Activated CD4-positive, alpha-beta T cell treated with anti-CD3 and anti-CD28 coated beads, Interleukin-10, Interleukin-2, amounts not matched to agents 100 ng/mL and 50 ng/mL, durations not matched to agents 16 hours and 8 hours (primary cell): ENCODE results near the gene DBF4B.
A peak's percentile ranks its signal among the peaks of the same experiment; 100 is the strongest.
"Not testable (repeated sequence)": the region's sequence is repeated elsewhere in the genome, so short reads cannot be mapped to it uniquely, and the experiment has no call there.

ENCODE experiments used
- DNase-seq: peaks from one replicate; pipeline ENCODE4 v3.0.0-alpha.2; 2020

The DBF4B gene, protein sequence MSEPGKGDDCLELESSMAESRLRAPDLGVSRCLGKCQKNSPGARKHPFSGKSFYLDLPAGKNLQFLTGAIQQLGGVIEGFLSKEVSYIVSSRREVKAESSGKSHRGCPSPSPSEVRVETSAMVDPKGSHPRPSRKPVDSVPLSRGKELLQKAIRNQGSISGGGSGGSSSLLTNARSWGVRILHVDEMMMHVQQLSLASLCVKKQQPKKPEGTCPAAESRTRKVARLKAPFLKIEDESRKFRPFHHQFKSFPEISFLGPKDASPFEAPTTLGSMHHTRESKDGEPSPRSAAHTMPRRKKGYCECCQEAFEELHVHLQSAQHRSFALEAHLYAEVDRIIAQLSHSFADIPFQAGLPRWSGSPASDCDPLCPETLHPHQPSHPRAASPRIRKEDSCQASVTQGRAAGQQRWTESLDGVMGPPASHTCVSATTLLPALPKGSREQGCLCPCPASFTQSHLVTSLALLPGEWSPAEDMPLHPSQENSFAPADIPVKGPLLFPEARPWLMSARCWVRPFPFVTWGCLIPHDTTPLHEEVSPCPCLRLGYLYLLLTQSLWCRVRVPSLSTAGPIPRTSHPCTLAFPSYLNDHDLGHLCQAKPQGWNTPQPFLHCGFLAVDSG

DNA sequence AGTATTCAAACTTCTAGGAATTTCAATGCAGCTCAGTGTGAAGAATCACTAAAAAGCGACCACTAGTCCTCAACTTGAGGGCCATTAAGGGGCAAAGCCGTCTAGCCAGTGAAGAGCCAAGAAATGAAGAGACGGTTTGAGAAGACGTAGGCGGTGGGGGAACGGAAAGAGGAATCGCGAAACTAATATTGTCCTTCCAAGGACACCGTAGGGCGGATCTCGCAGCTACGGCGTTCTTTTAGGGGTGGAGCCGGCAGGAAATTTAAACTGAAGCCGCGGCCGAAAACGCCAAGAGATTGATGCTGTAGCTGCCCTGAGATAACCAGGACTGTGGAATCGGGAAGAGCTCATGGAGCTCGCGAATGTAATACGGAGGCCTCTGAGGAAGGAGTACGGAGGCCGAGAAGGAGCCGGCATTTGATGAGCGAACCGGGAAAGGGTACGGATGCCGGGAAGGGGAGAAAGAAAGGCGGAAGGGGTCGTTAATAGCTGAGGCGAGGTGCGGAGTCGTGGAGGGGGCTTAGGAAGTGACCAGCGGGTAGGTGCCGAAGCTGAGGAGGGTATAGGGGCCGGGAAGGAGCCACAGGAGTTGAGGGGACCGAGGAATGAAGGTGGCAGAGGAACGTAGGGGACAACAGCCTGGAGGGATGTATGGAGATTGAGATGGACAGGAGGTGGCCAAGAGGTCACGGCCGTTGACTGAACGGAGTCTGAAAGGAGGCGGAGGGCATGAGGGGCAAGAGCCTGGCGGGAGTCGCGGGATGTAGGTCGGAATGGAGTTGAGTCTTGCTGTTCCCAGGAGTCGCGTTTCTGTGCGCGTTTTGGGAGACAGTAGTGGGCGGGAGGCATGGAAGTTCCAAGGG is at the start of gene DBF4B:
Gene DBF4B (plus strand): TSS at position 265 of the 863 bp plus-strand sequence. CDS start 156 bp downstream, at position 421.
- DNase-seq = peak; percentile 90

DNA sequence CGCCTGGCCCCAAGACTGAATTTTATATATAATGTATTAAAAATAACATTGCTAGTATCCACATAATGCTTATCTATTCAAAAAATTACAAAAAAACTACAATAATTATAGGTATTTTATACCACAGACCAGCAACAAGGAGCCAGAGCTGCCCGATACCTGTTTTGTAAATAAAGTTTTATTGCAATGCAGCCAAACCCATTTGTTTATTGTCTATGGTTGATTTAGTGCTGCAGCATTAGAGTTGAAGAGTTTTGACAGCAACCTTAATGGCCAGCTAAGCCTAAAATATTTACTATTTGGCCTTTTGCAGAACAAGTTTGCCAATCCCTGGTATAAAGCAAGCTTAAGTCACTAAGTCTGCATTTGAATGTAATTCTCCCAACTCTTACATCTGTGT is 46.6 kb upstream of the DBF4B start:
- no peak for DNase-seq

DNA sequence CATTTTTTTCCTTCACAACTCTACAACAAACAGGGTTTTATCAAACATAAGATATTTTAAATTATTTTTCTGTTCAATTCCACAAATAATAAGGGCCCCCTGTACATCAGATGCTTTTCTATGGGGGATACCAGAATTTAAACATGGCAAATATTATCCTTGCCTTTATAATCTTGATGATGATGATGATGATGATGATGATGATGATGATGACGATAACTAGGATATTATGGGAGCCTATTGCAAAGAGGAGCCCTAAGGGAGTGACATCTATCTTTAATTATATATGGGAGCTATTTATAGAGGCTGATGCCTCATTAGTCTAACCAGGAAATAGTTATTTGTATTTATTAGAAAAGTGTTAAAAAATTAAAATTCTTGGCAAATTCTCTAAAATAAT is 45.4 kb upstream of the DBF4B start:
- DNase-seq = no peak

DNA sequence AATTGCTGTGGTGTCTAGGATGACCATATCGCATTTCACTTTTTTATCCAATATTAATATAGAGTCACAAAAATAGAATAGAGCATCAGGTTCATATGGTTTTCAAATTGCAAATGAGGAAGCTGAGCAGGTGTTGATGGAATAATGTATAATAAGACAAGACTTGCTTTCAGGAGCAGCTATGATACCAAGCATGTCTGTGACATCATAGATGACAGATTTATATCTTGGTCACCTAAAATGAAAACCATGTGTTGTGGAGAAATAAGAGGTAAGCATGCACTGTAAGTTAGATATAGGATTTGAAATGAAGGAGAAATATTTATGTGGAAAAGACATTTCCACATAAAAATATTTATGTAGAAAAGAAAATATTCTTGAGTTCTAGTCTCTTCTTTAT is 43.6 kb upstream of the DBF4B start:
- DNase-seq = no peak

DNA sequence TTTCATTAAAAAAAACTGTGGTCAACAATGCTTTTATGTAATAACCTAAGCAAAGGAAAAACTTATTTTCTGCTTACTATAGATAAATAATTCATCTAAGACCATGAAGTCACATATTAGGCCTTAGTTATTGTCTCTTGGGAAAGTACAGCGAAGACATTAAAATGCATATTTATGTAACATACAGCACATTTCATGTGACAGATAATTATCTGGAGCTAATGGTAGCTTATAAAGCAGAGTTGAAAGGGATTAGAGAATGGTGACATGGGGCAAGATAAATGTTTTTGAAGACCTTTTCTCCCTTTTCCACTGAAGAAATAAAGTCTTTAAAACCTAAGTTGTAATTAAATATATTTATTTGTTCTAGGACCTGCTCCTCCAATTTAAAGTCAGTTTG is 42.5 kb upstream of the DBF4B start:
- DNase-seq = no peak

DNA sequence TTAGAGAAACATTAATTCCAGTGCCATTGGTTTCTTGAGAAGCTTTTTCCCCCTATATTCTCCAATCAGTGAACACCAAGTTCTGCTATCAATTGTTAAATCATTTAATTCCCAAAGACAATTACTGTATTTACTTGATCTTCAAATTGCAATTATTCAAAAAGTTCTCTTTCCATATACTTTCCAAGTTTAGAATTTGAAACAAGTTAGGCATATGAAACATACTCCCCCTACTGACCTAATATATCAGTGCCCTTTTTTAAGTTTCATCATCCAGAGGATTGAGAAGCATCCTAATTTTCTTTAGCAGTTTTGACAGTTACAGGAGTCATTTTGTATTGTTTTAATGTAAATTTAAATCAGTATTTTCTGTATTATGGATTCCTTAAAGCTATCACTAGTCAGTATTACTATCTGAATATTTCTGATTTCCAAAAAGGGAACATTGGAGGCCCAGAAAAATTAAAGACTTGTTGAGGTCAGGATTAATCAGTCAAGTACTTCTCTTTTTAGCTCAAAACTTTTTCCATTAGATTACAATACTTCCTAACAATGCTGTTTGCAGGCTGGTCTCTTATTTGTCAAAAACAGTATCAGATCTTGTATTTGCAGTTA is 35.9 kb upstream of the DBF4B start:
- no peak for DNase-seq

DNA sequence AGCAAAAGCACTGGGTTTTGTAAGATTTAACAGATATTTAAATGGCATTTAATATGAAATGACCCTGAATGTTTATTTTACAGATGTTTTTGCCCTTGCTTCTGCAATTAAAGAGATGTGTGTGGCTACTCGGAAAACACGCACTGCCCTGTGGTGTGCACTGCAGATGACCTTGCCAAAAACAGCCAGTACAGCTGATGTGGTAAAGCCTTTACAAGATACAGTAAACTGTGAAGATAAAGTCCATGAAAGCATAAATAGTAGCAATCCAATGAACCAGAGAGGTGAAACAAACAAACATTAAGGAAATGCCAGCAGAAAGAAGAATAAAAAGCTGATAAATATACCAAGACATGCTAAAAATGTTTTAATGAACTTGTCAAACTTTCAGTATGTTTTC is 34.6 kb upstream of the DBF4B start:
- no peak for DNase-seq

DNA sequence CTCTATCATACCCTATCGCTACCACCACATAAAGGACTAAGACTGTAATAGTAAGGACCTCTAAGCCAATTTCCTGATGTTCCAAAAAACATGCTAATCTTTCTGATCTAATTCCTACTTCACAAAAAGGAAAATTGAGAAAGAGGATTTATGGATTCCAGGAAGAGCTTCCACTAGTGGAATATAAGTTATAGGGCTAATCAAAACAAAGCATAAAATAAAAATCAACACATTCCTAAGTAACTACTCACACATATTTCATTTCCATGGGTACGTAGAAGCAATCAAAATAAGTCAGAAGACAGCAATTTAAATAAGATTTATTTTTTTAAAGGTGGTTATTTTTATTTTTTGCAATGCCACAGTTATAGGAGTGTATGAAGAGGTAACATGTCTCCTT is 31.3 kb upstream of the DBF4B start:
- DNase-seq = no peak

DNA sequence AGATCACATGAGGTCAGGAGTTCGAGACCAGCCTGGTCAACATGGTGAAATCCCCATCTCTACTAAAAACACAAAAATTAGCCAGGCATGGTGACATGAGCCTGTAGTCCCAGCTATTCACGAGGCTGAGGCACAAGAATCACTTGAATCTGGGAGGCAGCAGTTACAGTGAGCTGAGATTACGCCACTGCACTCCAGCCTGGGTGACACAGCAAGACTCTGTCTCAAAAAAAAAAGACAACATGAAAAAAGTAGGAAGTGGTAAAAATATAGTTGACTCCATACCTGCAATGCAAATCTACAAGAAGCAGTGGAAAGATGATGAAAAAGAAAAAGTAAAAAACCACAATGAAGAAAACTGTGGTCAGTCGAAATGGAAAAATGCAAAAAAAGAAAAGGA is 25.2 kb upstream of the DBF4B start:
- DNase-seq = not testable (repeated sequence)

DNA sequence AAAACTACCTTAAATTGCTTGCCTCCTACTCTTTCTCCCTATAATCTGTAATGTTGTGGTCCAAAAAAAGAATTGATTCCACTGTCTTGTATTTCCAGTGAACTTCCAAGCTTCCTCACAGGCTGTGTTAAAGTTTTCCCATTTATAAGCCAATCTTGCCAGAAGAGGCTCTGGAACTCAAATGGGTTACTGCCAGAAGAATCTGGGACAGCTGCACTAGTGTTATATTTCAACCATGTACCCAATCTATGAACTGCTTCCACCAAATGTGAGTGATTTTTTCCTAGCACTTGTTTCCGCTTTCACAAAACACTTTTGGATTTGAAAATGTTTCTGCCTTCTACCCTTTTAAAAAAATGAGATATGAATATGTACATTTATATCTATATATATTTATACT is 20.7 kb upstream of the DBF4B start:
- no peak for DNase-seq

DNA sequence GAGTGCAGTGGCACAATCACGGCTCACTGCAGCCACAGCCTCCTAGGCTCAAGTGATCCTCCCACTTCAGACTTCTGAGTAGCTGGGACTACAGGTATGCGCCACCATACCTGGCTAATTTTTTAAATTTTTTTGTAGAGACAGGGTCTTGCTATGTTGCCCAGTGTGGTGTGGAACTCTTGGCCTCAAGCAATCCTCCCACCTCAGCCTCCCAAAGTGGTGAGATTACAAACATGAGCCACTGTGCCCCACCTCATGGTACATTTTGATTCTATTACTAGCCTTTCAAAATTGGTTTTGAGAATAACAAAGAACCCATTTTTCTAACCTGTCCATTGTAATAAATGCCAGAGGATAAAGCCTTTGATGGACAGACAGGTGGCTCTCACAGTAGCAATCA is 20.3 kb upstream of the DBF4B start:
- no peak for DNase-seq

DNA sequence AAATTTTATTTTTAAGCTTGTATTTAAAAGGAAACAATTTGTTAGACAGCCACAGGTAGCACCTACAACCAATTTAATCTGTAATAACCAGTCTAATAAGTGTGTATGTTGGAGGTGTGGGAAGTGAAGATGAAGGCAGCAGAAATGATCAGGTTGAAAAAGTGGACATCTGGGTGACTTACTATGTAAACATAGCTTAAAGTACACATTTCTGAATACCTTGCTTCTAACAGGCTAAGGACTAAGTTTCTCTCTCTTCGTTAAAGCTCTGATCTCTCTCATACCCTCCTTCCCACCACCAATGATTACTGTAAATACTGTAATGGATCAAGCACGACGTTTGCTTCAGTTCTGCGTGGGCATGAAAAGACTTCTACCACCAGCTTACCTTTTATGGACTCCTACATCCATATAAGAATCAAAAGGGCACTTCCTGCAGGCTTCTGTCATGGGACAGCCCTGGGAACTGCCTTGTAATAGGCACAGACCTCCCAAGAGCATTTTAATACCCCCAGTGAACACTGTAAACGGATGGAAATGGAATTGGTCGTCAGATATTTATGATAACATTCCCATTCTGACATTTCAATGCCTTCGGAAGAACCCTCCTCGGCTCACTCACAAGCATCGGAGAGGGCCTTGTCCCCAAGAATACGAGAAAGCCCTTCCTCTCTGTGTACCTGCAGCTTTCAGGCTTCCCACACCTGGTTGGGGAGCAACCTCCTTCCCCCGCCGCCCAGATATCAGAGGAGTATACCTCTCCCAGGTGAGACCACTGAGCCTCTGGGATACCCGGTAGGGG is 19.6 kb upstream of the DBF4B start:
- DNase-seq = no peak

DNA sequence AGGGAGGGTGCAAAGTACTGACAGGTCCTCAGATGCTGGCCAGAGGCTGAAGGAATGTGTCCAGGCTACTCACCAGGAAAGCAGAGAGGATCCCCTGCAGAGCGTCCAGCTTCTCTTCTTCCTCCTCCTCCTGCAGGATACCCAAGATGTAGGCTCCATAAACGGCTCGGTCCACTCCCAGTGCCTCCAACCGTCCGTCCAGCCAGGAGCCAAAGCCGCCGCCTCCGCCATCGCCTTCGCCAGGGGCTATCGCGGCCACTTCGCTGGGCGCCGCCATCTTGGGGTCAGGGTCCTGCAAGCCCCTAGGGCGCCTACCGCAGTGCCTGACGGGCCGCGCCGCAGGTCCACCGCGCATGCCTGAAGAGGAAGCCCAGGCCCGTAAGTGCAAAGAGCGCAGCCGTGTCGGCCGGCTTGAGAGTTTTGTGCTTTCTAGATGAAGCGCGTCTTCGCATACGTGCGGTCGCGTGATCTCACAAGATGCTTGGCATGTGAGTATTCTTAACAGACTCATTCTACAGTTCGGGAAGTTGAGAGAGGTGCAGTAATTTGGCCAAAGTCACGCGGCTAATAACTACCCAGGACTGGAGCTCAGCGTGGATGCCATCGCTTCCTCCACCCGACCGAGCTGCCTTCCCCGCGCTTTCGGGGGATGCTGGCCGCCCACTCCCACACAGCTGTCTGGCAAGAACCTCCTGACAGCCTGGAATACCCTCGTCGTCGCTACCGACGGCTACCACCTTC is 18.8 kb upstream of the DBF4B start, which contains the start of gene CCDC43:
Gene CCDC43 (minus strand): TSS at position 300 of the 741 bp plus-strand sequence. CDS start 23 bp downstream, at position 277.
- peak; percentile 95 for DNase-seq

DNA sequence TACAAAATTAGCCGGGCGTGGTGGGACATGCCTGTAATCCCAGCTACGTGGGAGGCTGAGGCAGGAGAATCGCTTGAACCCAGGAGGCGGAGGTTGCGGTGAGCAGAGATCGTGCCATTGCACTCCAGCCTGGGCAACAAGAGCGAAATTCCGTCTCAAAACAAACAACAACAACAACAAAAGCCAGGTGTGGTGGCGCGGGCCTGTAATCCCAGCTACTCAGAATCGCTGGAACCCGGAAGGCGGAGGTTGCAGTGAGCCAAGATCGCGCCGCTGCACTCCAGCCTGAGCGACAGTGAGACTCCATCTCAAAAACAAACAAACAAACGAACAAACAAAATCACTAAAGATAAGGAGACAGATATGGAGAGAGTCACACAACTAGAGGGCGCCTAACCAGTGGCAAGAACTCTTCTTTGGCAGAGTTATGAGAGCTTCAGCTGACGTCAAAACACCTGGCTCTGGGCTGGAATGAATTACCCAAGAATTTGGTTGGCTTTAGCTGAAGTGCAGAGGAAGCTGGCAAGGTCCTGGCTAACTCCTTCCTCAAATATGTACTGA is 17.6 kb upstream of the DBF4B start:
- peak; percentile 45 for DNase-seq

DNA sequence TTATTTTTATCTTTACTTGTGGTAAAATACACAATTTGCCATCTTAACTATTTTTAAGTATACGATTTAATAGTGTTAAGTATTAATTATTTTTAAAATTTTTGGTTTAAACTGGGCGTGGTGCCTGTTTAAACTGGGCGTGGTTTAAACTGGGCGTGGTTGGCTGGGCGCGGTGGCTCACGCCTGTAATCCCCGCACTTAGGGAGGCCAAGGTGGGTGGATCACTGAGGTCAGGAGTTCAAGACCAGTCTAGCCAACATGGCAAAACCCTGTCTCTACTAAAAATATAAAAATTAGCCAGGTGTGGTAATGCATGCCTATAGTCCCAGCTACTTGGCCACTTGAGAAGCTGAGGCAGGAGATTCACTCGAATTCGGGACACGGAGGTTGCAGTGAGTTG is 14.9 kb upstream of the DBF4B start:
- no peak for DNase-seq

DNA sequence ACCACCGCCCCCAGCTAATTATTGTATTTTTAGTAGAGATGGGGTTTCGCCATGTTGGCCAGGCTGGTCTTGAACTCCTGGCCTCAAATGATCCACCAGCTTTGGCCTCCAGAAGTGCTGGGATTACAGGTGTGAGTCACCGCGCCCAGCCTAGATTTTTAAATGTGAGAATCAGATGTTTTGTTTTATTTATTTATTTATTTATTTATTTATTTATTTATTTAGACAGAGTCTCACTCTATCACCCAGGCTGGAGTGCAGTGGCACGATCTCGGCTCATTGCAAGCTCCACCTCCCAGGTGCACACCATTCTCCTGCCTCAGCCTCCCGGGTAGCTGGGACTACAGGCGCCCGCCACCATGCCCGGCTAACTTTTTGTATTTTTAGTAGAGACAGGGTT is 8.2 kb upstream of the DBF4B start:
- not testable (repeated sequence) for DNase-seq

DNA sequence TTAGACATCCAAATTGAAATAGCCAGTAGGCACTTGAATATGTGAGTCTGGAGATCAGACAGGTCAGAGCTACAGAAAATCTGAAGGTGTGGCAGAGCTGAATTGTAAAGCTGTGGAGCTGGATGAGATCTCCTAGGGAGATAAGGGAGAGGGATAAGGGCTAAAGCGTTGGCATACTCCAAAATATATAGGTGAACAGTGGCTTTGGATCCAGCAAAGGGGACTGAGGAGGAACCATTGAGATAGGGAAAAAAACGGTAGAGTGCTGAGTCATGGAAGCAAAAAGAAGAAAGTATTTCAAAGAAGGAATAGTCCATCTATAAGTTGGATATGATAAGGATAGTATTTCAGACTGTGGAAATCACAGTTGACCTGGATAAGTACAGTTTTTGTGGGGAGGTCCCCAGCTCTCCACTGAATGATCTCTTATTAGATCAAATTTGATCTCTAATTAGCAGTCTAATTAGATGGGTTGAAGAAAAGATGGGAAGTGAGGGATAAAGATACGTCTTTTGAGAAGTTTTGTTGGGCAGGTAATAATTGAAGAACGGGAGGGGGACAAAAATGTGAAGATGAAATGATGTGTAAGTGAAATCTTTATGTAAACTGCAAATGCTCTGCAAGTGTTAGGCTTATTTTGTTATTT is 587 bp upstream of the DBF4B start:
- no peak for DNase-seq

DNA sequence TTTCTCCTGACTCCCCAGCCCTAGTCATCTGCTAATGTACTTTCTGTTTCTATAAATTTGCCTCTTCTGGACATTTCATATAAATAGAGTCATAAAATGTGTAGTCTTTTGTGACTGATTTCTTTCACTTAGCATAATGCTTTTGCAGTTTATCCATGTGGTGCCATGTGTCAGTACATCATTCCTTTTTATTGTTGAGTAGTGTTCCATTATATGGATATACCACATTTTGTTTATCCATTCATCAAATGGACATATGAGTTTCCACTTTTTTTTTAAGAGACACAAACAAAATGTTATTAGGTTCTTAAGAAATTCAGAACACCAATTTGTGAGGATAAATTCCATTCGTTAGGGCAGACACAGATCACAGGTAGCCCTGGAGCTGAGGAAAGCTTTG is 11.0 kb downstream of the DBF4B start:
- no peak for DNase-seq

DNA sequence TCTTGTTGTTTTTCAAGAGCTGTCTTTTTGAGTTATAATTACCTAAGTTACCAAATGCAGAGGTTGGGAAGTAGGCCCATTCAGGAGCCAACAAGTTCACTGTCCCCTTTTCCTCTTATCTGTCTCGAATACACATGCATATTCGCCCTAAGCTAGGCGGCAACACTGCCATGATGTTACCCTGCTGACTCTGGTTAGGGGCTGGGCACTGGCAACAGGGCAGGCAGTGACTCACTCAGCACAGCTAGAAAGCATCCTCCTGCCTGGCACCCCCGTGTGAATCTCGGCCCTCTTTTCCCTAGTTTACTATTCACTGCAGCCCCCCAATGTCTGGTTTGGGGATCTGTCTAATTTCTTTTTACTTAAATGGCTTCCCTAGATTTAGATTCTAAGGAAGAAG is 13.8 kb downstream of the DBF4B start:
- DNase-seq = no peak

DNA sequence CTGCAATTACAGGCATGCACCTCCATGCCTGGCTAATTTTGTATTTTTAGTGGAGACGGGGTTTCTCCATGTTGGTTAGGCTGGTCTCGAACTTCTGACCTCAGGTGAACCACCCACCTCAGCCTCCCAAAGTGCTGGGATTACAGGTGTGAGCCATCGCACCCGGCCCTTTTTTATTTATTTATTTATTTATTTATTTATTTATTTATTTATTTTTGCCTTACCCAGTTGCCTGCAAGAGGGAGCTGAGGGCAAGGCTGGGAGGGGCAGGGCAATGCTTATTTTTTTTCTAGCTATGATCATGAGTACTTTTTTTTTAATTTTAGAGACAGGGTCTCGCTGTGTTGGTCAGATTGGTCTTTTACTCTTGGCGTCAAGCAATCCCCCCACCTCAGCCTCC is 17.7 kb downstream of the DBF4B start:
- not testable (repeated sequence) for DNase-seq

DNA sequence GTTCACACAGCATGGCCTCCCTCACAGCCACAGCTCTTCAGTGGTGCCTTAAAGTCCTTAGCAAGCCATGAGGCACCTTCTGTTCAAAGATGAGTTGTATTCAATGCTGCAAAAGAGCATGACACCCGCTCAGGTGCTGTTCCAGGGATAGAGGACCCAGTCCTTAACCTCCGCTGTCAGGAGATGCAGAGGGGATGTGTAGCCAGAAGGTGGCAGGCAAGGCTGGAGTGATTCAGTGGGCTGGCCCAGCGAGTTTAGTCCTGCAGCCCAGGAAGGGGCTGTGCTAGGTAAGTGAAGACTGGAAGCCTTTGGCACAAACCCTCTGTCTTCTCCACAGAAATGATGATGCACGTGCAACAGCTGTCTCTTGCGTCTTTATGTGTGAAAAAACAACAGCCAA is 25.3 kb downstream of the DBF4B start:
- no peak for DNase-seq
